ENCODE results near the gene UBASH3B.

UBASH3B gene

DNA sequence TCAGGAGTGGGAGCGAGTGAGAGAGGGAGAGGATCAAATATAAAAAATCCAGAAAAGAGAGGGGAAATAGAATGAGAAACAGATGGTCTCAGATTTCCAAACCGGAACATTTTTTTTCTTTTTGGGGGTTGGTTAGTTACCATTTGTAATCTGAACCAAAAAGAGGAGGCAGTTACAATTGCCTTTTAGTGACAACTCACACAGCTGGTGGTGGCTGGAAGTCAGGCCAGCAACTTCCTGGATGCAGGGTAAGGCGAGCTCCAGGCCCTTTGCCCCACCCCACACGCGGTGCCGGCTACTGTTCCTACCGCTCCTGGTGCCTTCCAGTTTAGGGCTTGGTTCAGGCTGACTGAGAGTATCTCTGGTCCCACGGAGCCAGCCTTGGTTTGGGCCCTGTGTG is 21.0 kb upstream of the UBASH3B start:
- TF ChIP-seq, protein P1, sequence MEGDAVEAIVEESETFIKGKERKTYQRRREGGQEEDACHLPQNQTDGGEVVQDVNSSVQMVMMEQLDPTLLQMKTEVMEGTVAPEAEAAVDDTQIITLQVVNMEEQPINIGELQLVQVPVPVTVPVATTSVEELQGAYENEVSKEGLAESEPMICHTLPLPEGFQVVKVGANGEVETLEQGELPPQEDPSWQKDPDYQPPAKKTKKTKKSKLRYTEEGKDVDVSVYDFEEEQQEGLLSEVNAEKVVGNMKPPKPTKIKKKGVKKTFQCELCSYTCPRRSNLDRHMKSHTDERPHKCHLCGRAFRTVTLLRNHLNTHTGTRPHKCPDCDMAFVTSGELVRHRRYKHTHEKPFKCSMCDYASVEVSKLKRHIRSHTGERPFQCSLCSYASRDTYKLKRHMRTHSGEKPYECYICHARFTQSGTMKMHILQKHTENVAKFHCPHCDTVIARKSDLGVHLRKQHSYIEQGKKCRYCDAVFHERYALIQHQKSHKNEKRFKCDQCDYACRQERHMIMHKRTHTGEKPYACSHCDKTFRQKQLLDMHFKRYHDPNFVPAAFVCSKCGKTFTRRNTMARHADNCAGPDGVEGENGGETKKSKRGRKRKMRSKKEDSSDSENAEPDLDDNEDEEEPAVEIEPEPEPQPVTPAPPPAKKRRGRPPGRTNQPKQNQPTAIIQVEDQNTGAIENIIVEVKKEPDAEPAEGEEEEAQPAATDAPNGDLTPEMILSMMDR (IDR thresholded peaks at IDR 0.05; ENCODE audit: low read depth, low read length, missing control alignments): no peak
- DNase-seq (ENCODE audit: extremely low read depth, low read depth): peak; percentile 83
- no peak overlapping the region for H3K4me3 ChIP-seq (replicated peaks; ENCODE audit: low read depth, low read length)

DNA sequence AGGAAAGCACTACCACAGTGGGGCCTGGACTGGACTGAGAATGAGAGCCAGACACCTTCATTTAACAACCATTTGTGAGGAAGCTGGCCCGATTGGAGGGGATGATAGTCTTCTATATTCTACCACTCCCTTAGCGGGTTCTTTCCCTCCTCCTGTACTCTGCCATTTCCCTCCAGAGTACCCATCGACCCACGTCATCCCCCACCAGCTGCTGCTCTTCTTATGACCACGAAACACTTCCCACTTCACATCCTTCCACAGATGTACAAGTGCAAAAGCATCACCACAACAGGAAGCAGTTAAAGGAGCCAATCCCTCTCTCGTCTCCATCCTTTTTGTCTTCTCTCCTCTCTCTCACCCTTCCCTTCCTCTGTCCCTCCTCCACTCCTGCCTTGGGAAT is 18.0 kb upstream of the UBASH3B start:
- H3K4me3 ChIP-seq (replicated peaks; ENCODE audit: low read depth, low read length): no peak overlapping the region
- TF ChIP-seq, protein P1 (IDR thresholded peaks at IDR 0.05; ENCODE audit: low read depth, low read length, missing control alignments): no peak
- DNase-seq (ENCODE audit: extremely low read depth, low read depth): no peak

DNA sequence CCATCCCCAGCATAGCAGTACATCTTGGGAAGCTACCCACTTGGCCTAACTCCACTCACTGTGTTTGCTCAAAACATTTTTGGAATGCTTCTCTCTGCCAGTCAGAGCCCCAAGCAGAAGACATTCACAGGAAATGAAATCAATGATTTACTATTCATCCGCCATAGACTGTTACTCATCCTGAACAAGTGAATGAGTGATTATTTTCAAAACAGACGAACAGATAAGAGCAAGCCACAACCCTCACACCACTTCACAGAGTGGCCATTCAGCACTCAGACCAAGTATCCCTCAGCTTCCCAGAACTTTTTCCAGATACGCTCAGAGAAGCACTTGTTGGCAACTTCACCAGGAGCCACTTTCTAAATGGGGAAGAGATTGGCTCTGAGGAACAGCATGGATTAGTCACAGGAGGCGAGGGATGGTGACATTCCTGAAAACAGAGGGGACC is 13.0 kb upstream of the UBASH3B start:
- TF ChIP-seq, protein P1 (IDR thresholded peaks at IDR 0.05; ENCODE audit: low read depth, low read length, missing control alignments): no peak
- DNase-seq (ENCODE audit: extremely low read depth, low read depth): no peak
- H3K4me3 ChIP-seq (replicated peaks; ENCODE audit: low read depth, low read length): no peak overlapping the region

DNA sequence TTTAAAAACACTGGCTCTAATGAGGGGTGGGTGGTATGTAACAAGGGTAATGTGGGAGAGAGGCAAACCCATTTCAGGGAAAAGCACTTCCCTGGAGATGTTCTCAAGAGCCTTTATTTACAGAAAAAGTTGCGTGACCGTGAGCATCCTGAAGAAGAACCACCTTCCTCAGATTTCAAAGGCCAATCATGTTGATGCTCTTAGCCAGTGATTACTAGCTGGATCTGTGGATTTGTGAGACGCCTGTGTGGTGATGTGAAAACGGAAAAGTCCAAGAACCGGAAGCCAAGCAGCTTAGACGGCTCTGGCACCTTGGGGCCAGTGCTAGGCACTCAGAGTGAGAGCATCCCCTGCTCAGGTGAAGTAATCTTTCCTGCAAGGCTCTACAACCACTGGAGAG is 12.6 kb upstream of the UBASH3B start:
- TF ChIP-seq, protein P1 (IDR thresholded peaks at IDR 0.05; ENCODE audit: low read depth, low read length, missing control alignments): no peak
- DNase-seq (ENCODE audit: extremely low read depth, low read depth): no peak
- no peak overlapping the region for H3K4me3 ChIP-seq (replicated peaks; ENCODE audit: low read depth, low read length)

DNA sequence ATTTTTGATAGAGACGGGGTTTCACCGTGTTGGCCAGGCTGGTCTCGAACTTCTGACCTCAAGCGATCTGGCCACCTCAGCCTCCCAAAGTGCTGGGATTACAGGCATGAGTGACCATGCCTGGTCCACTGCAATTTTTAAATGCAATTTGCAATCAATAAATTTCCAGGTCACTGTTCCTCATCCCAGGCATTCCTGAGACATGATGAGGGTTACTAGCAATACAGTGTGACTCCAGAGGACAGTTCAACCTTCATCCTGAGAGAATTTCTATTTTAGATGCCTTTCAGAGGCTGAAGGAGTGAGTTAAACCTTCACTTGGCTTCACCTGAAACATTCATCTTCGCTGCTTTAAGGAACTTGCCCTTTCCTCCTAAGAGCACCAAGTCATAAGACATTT is 9.7 kb upstream of the UBASH3B start:
- TF ChIP-seq, protein P1 (IDR thresholded peaks at IDR 0.05; ENCODE audit: low read depth, low read length, missing control alignments): no peak
- DNase-seq (ENCODE audit: extremely low read depth, low read depth): no peak
- no peak overlapping the region for H3K4me3 ChIP-seq (replicated peaks; ENCODE audit: low read depth, low read length)

DNA sequence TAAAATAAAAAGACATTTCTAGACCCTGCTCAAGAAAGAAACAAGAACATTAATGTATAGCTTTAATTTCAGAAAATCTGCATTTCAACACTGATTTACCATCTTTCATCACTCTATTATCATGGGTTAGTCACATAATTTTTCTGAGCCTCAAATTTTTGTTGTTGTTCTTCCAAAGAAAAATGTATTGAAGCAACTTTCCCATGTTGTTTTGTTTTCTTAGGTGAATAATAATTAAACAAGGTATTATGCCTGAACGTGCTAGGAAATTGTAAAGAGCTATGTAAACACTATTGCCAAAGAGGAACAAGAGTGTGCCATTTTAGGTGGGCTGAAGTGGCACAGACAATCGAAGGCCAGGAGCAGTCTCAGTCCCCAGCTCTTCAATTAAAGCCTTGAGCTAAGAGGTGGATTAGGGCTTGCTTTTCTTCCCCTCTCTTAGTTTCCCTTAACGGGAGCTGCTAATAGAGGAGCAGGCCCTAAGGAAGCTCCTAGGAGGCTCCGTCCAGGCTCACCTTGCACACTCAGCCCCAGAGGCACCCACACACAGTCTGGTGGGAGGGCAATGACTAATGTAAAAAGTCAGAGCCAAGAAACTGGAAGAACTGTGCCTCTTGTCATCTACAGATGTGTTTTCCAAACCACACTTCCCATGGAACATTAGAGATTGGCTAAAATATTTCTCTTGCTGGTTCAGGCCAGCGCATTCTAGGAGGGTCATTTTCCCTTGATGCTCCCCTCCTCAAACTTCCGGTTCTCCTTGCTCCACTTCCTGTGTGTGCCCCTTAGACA is 8.8 kb upstream of the UBASH3B start:
- no peak for DNase-seq (ENCODE audit: extremely low read depth, low read depth)
- TF ChIP-seq, protein P1 (IDR thresholded peaks at IDR 0.05; ENCODE audit: low read depth, low read length, missing control alignments): no peak
- H3K4me3 ChIP-seq (replicated peaks; ENCODE audit: low read depth, low read length): no peak overlapping the region

All from HFF-Myc (cell line).